Activated CD4-positive, alpha-beta T cell treated with anti-CD3 and anti-CD28 coated beads, Interleukin-2, Interleukin-6, amounts not matched to agents 100 ng/mL and 50 ng/mL, durations not matched to agents 16 hours and 8 hours (primary cell): ENCODE measurements around the gene TNFAIP8L2.
A peak's percentile ranks its signal among the peaks of the same experiment; 100 is the strongest.
"Not testable (repeated sequence)": the region's sequence is repeated elsewhere in the genome, so short reads cannot be mapped to it uniquely, and the experiment has no call there.

Experiments used
- DNase-seq: peaks from one replicate; pipeline ENCODE4 v3.0.0-alpha.2; 2020

TNFAIP8L2 gene

GRCh38 chr1:151193304-151193703 is 36.9 kb downstream of the TNFAIP8L2 start:
- DNase-seq, result no peak

DNA sequence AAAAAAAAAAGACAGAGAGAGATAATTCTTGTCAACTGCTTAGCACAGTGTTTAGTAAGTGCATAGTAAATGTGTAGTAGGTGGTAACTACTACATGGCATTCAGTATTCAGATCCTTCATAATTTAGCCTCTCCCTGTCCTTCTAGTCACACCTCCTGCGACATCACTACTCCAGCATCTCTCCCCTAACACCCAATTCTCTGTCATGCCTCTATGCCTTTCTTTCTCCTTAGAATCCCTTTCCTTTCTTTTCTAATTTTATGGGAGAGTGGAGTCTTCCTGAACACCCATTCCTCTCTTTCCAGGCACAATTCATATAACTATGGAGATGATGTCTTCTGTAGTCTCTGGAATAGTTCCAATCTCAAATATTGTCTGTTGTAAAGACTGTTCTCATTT is 37.4 kb downstream of the TNFAIP8L2 start:
- DNase-seq, result no peak

- not testable (repeated sequence) for DNase-seq
Measured at GRCh38 chr1:151194894-151195594, 38.6 kb downstream of the TNFAIP8L2 start.

- DNase-seq, result peak; percentile 74
Measured at GRCh38 chr1:151196292-151196800, 39.9 kb downstream of the TNFAIP8L2 start.

- DNase-seq, result no peak
Measured at GRCh38 chr1:151197863-151198253, 41.4 kb downstream of the TNFAIP8L2 start.

GRCh38 chr1:151198254-151199127 is 42.0 kb downstream of the TNFAIP8L2 start, which contains the start of gene PIP5K1A:
TSS of gene PIP5K1A (plus strand) at chr1:151198552. CDS start at chr1:151198997, 445 bp downstream.
- DNase-seq, result peak; percentile 99

- DNase-seq, result peak; percentile 40
Measured at GRCh38 chr1:151199873-151200581, 43.6 kb downstream of the TNFAIP8L2 start.

- not testable (repeated sequence) for DNase-seq
Measured at GRCh38 chr1:151205381-151205965, 49.0 kb downstream of the TNFAIP8L2 start.
